Activated T-cell treated with anti-CD3 and anti-CD28 coated beads for 4 hours (primary cell): ENCODE measurements around the gene FBXL15.

ENCODE experiments used
- DNase-seq: peaks from one replicate; pipeline ENCODE4 v3.0.0-alpha.2; 2020

FBXL15 gene

GRCh38 chr10:102420714-102421506 is at the start of gene FBXL15:
TSS of gene FBXL15 (plus strand) at chr10:102420836. CDS start at chr10:102421130, 294 bp downstream.
- peak; percentile 92 for DNase-seq

- DNase-seq = no peak
Observed at GRCh38 chr10:102371295-102371694, 49.3 kb upstream of the FBXL15 start.

GRCh38 chr10:102375250-102375649 is 45.4 kb upstream of the FBXL15 start:
- DNase-seq = no peak

- DNase-seq = no peak
Observed at GRCh38 chr10:102375867-102376266, 44.8 kb upstream of the FBXL15 start.

- DNase-seq = no peak
Observed at GRCh38 chr10:102376901-102377300, 43.7 kb upstream of the FBXL15 start.

- no peak for DNase-seq
Observed at GRCh38 chr10:102379383-102379782, 41.3 kb upstream of the FBXL15 start.

GRCh38 chr10:102381983-102382382 is 38.7 kb upstream of the FBXL15 start:
- DNase-seq = no peak

- no peak for DNase-seq
Observed at GRCh38 chr10:102382871-102383270, 37.8 kb upstream of the FBXL15 start.

GRCh38 chr10:102384053-102384452 is 36.6 kb upstream of the FBXL15 start:
- no peak for DNase-seq

GRCh38 chr10:102384606-102385429 is 35.8 kb upstream of the FBXL15 start:
- DNase-seq = no peak

- DNase-seq = no peak
Observed at GRCh38 chr10:102389894-102390293, 30.7 kb upstream of the FBXL15 start.

GRCh38 chr10:102392306-102392705 is 28.3 kb upstream of the FBXL15 start:
- DNase-seq = no peak

- no peak for DNase-seq
Observed at GRCh38 chr10:102393411-102394078, 27.1 kb upstream of the FBXL15 start.

GRCh38 chr10:102394079-102394800 is 26.4 kb upstream of the FBXL15 start:
- DNase-seq = peak; percentile 99

- DNase-seq = peak; percentile 43
Observed at GRCh38 chr10:102394801-102395399, 25.7 kb upstream of the FBXL15 start.

- DNase-seq = peak; percentile 92
Observed at GRCh38 chr10:102395400-102396316, 25.0 kb upstream of the FBXL15 start, which contains the start of gene NFKB2. TSS of gene NFKB2 (plus strand) at chr10:102395705. CDS start at chr10:102395960, 255 bp downstream.

GRCh38 chr10:102396317-102396650 is 24.4 kb upstream of the FBXL15 start:
- DNase-seq = no peak

- no peak for DNase-seq
Observed at GRCh38 chr10:102396730-102397151, 23.9 kb upstream of the FBXL15 start.

GRCh38 chr10:102397222-102398171 is 23.1 kb upstream of the FBXL15 start:
- DNase-seq = no peak
